Endothelial cell (in vitro differentiated cells): Measurements from ENCODE around the gene FMOD. TPM values are rescaled to one million over a fixed set of nuclear protein-coding genes. Genes with fewer than 3 reads are reported as not detected.

ENCODE experiments used
- DNase-seq: peaks from one replicate; pipeline ENCODE4 v3.0.0; 2021; ENCODE audit warnings: low spot score
- H3K27ac Mint-ChIP-seq: one replicate; pipeline ENCODE4 v1.8.0; 2021; ENCODE audit warnings: mixed read lengths, inconsistent platforms; ENCODE audit not compliant: unreplicated experiment
- H3K27me3 Mint-ChIP-seq: one replicate; pipeline ENCODE4 v1.8.0; 2021; ENCODE audit warnings: mild to moderate bottlenecking, moderate library complexity, mixed read lengths, inconsistent platforms; ENCODE audit not compliant: unreplicated experiment
- H3K36me3 Mint-ChIP-seq: one replicate; pipeline ENCODE4 v1.8.0; 2021; ENCODE audit warnings: mild to moderate bottlenecking, low read depth, mixed read lengths, inconsistent platforms; ENCODE audit not compliant: unreplicated experiment
- H3K4me1 Mint-ChIP-seq: one replicate; pipeline ENCODE4 v1.8.0; 2021; ENCODE audit warnings: mild to moderate bottlenecking, mixed read lengths, inconsistent platforms; ENCODE audit not compliant: unreplicated experiment
- H3K4me3 Mint-ChIP-seq: one replicate; pipeline ENCODE4 v1.8.0; 2021; ENCODE audit warnings: mild to moderate bottlenecking, mixed read lengths, inconsistent platforms; ENCODE audit not compliant: unreplicated experiment
- H3K9me3 Mint-ChIP-seq: one replicate; pipeline ENCODE4 v1.8.0; 2021; ENCODE audit warnings: mixed read lengths, inconsistent platforms; ENCODE audit not compliant: unreplicated experiment
- total RNA-seq: library from RNA; stranded (reverse); fragmentation: NEBNext Ultra II Directional; extraction: Animal tissue kit (Norgen Biotek cat#: 25700); gene quantifications from one replicate; pipeline ENCODE4 v1.2.1, GENCODE V29; 2021; ENCODE audit not compliant: unreplicated experiment
- TF ChIP-seq, protein P1 (sequence below): fragments of 200-600 bp; sonication (generic); IDR thresholded peaks from one replicate; pipeline ENCODE4 v1.5.0; 2021; ENCODE audit warnings: antibody characterized with exemption; ENCODE audit not compliant: unreplicated experiment

Gene FMOD
- total RNA-seq, 1 donor from 2014 or later: not detected

DNA sequence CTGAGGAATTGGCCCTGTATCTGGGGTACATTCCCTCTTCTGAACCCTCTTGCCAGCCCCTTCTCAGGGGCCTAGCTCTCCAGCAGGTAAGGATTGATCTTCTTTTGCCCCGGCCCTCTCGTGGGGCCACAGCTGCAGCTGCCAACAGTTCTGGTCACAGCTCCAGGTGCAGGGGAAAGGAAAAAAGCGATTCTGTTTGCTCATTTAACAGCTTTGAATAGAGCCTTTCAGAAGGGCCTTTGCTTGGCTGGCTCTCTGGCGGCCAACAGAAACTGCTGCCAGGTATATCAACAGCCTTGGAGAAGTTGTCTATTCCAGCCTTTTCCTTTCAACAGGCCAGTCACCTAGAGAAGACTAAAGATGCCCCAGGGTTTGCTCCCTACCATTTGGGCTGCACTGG, 16.1 kb upstream of the FMOD start:
- H3K27ac Mint-ChIP-seq: no peak overlapping the region
- TF ChIP-seq, protein P1, sequence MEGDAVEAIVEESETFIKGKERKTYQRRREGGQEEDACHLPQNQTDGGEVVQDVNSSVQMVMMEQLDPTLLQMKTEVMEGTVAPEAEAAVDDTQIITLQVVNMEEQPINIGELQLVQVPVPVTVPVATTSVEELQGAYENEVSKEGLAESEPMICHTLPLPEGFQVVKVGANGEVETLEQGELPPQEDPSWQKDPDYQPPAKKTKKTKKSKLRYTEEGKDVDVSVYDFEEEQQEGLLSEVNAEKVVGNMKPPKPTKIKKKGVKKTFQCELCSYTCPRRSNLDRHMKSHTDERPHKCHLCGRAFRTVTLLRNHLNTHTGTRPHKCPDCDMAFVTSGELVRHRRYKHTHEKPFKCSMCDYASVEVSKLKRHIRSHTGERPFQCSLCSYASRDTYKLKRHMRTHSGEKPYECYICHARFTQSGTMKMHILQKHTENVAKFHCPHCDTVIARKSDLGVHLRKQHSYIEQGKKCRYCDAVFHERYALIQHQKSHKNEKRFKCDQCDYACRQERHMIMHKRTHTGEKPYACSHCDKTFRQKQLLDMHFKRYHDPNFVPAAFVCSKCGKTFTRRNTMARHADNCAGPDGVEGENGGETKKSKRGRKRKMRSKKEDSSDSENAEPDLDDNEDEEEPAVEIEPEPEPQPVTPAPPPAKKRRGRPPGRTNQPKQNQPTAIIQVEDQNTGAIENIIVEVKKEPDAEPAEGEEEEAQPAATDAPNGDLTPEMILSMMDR: no peak
- H3K27me3 Mint-ChIP-seq: peaks cover 6% of the 10 kb centered on the region
- H3K4me1 Mint-ChIP-seq: no peaks in the 10 kb centered on the region
- no peak overlapping the region for H3K4me3 Mint-ChIP-seq
- H3K9me3 Mint-ChIP-seq: no peaks in the 10 kb centered on the region
- no peaks in the 10 kb centered on the region for H3K36me3 Mint-ChIP-seq
- DNase-seq: no peak

DNA sequence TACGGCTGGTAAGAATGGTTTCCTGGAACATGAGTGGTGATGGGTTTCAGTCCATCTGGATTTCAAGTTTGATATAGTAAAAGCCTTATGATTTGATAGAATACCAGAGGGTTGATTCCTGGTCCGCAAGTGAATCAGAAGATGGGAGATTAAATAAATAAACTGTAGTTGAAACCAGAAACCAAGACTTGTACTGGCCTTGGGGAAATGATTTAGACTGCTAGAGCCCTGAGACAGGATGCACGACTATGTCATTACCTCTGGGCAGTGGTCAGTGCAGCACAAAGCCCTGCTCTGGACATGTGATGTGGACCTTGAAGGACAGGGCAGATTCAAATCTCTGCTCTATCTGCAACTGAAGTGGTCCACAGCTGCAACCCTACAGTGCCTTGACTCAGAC, 15.6 kb upstream of the FMOD start:
- H3K9me3 Mint-ChIP-seq: no peaks in the 10 kb centered on the region
- TF ChIP-seq, protein P1: no peak
- H3K27ac Mint-ChIP-seq: no peak overlapping the region
- no peak overlapping the region for H3K4me3 Mint-ChIP-seq
- H3K4me1 Mint-ChIP-seq: peaks cover 2% of the 10 kb centered on the region
- DNase-seq: no peak
- H3K36me3 Mint-ChIP-seq: no peaks in the 10 kb centered on the region
- peaks cover 6% of the 10 kb centered on the region for H3K27me3 Mint-ChIP-seq

DNA sequence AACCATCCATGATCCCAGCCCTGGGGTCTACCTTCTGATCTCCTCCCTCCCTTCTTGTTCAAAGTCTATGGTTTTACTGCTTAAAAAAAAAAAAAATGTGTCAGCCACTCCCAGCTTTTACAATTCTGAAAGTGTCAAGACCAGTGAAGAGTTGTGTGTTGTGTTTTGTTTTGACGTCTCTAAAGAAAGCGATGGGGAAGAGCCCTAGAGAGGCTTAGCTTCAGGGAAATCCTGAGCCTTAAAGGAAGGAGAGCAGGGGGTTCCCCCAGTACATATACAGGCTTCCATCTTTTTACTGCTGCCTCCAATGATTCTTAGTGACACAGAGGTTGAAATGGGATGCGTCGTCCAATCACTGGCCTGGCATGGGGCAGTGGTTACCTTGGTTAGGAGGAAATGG, 13.9 kb upstream of the FMOD start:
- peaks cover 4% of the 10 kb centered on the region for H3K4me1 Mint-ChIP-seq

DNA sequence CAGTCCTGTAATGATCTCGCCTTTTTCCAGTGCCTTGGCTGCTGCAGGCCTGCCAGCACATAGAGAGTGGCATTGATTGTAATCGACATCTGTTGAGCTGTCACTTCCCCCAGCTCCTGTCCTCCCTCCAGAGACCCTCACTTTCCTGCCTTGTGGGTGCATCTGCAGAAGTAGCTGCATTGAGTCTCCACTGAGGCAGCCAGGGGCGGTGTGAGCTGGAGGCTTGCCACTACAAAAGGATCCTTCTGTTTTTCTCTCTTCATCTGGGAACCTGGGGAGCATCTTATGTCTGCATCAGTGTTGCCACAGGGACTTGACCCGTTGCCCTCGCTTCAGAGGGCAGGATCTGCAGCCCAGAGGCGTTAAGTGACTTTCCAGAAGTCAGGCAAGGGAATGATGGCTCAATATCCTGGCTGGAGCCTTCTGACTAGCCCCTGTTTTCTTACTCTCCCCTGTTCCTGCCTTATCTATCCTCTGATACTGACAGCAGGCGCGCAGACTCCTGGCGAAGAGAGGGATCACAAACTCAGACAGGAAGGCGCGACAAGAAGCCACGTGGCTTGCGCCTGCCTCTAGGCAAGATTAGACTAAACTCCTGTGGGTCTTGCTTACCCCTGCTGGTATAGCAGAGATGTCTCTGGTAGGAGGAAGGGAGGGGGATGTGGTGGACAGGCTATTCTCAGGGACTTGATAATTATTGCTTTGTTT, 13.3 kb upstream of the FMOD start:
- H3K36me3 Mint-ChIP-seq: no peaks in the 10 kb centered on the region
- TF ChIP-seq, protein P1: no peak
- no peaks in the 10 kb centered on the region for H3K9me3 Mint-ChIP-seq
- DNase-seq: no peak
- no peak overlapping the region for H3K4me3 Mint-ChIP-seq
- H3K4me1 Mint-ChIP-seq: peaks cover 4% of the 10 kb centered on the region
- peaks cover 9% of the 10 kb centered on the region for H3K27me3 Mint-ChIP-seq
- H3K27ac Mint-ChIP-seq: no peak overlapping the region

More for the DNA sequence above, 13.9 kb upstream of the FMOD start:
- Mint-ChIP-seq H3K9me3 (no peaks in the 10 kb centered on the region), H3K27ac (no peak overlapping the region), H3K4me3 (no peak overlapping the region), H3K27me3 (peaks cover 9% of the 10 kb centered on the region), H3K36me3 (no peaks in the 10 kb centered on the region)
- no peak for DNase-seq
- TF ChIP-seq, protein P1: no peak

DNA sequence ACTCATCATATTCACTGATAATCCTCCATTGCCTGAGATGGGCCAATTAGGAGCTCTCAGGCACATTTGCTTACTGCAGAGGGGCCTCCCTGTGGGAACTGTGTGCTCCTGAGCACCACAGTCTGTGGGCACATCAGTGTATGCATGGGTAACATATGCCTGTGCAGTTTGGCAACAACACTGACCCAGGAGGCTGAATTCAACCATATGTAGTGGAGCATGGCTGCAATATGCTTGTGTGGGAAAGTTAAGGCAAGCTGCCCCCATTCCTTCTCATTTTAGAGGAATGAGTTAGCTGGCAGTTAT, 11.8 kb upstream of the FMOD start:
- no peak for DNase-seq
- Mint-ChIP-seq H3K36me3 (no peaks in the 10 kb centered on the region), H3K4me1 (peaks cover 4% of the 10 kb centered on the region), H3K9me3 (no peaks in the 10 kb centered on the region), H3K4me3 (no peak overlapping the region), H3K27me3 (peaks cover 9% of the 10 kb centered on the region), H3K27ac (no peak overlapping the region)
- TF ChIP-seq, protein P1: no peak
